Right lobe of liver (tissue), 6 donors: ENCODE measurements around the gene P2RY13. TPM values are rescaled to one million over a fixed set of nuclear protein-coding genes. Genes with fewer than 3 reads are reported as not detected.

Experiments
- ATAC-seq, 4 donors: fragments of 200-7000 bp; cut with Tn5 transposase; one replicate each; pipeline ENCODE4 v1.9.1; 2020; ENCODE audit warnings: mild to moderate bottlenecking in 4 of 4, moderate library complexity in 4 of 4
- DNase-seq, 3 donors: peaks; one replicate each; pipeline ENCODE4 v3.0.0-alpha.2; 2020
- H3K27ac ChIP-seq, 3 donors: fragments of 200-600 bp; one replicate each; pipeline ENCODE4 v1.8.0; 2022
- H3K27me3 ChIP-seq, 2 donors: fragments of 200-600 bp; one replicate each; pipeline ENCODE4 v1.8.0; 2022
- H3K36me3 ChIP-seq, 4 donors: fragments of 200-600 bp; sonication (generic) in 1 of 4; one replicate each; pipeline versions ENCODE4 v1.5.1 to v1.8.0; 2017 to 2022; ENCODE audit warnings: control low read depth in 1 of 4
- H3K4me1 ChIP-seq, 4 donors: fragments of 200-600 bp; sonication (generic) in 1 of 4; one replicate each; pipeline versions ENCODE4 v1.5.1 to v1.8.0; 2017 to 2022; ENCODE audit warnings: control low read depth in 1 of 4
- H3K4me3 ChIP-seq, 3 donors: fragments of 200-600 bp; one replicate each; pipeline ENCODE4 v1.8.0; 2022
- H3K9me3 ChIP-seq, 4 donors: fragments of 200-600 bp; sonication (generic) in 1 of 4; one replicate each; pipeline versions ENCODE4 v1.5.1 to v1.8.0; 2017 to 2022; ENCODE audit warnings: control low read depth in 1 of 4
- CTCF ChIP-seq, 4 donors: fragments of 200-600 bp in 3 of 4; fragments of 450-650 bp in 1 of 4; IDR thresholded peaks; one replicate each; pipeline versions ENCODE4 v1.5.1 to v1.8.0; 2016 to 2022; ENCODE audit warnings: antibody characterized with exemption in 4 of 4, mild to moderate bottlenecking in 2 of 4
- POLR2A ChIP-seq: fragments of 450-650 bp; IDR thresholded peaks from one replicate; pipeline ENCODE4 v1.6.1; 2017; ENCODE audit warnings: antibody characterized with exemption, mild to moderate bottlenecking
- WGBS: methylation state at CpG from one replicate; pipeline ENCODE4 v1.1.6; 2018; ENCODE audit warnings: low coverage, low lambda C conversion rate; ENCODE audit not compliant: insufficient coverage; ENCODE audit errors: missing lambda C conversion rate; 5-methylcytosine and 5-hydroxymethylcytosine counted together
- intact Hi-C, 2 donors: fragments of 100-400 bp; cut with DNase I; formaldehyde crosslinking; loops; one replicate each; pipeline versions ENCODE4 v1.11.2 to v1.14.1; 2022
- total RNA-seq, 6 experiments: library from RNA; depleted of rRNA in 2 of 6; stranded (reverse); fragments of >200 nt in 2 of 6; fragmentation: NEBNext Ultra II Directional in 3 of 6; extraction: Animal tissue kit (Norgen Biotek cat#: 25700) in 3 of 6; gene quantifications; one replicate each; pipeline versions ENCODE4 v1.1.0 to v1.2.4, GENCODE V29; 2016 to 2023
- donor health status: DM: no; HTN: yes; CAD: no.
- donor health status: DM: no; HTN: no; CAD: no.
- donor health status: DM: no; HTN: no; CAD: no.
- donor health status: DM: no; HTN: yes; CAD: no.
- donor health status: DM: no; HTN: yes; CAD: no.

Gene P2RY13
- total RNA-seq, 6 experiments from 2014 or later: 0.95 to 4.8 (median 1.9) TPM

DNA sequence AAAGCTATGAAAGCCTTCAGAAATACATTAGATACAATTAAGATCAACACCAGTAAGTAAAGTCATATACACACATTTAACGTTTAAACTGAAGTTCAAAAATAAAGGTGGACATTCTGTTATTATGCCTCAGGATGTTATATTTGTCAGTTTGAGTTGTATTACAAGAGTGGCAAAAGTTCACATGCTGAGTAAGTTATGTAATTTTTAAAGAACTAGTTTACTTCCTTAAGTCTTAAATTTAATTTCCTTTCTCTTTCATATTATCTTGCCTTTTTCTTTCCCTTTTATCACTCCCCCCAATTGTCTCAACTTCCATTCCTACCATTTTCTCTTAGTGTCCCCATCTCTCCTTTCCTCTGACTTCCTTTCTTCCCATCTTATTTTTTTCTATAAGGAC is 7.8 kb downstream of the P2RY13 start:
- intact Hi-C loops: no loop called here
- no peaks in the 10 kb centered on the region for H3K36me3 ChIP-seq
- H3K9me3 ChIP-seq: no peaks in the 10 kb centered on the region
- 48% methylated on average over 1 of the region's 1 CpG for WGBS
- H3K27ac ChIP-seq: no peak overlapping the region
- no peak overlapping the region for H3K4me3 ChIP-seq
- DNase-seq (no peak), ATAC-seq (no peak)
- no peaks in the 10 kb centered on the region for H3K27me3 ChIP-seq
- TF ChIP-seq CTCF (IDR thresholded peaks at IDR 0.05): no peak
- no peak for TF ChIP-seq POLR2A
- H3K4me1 ChIP-seq: no peaks in the 10 kb centered on the region

- Histone ChIP-seq H3K9me3 (no peaks in the 10 kb centered on the region), H3K36me3 (no peaks in the 10 kb centered on the region), H3K27me3 (no peaks in the 10 kb centered on the region), H3K4me3 (no peak overlapping the region), H3K27ac (no peak overlapping the region), H3K4me1 (no peaks in the 10 kb centered on the region)
- WGBS: 50% methylated on average over 2 of the region's 2 CpGs
- TF ChIP-seq POLR2A (no peak), CTCF (IDR thresholded peaks at IDR 0.05) (no peak)
- DNase-seq: no peak
- ATAC-seq: no peak
- intact Hi-C loops: no loop called here
Observed at GRCh38 chr3:151320131-151320530, 9.2 kb downstream of the P2RY13 start.

DNA sequence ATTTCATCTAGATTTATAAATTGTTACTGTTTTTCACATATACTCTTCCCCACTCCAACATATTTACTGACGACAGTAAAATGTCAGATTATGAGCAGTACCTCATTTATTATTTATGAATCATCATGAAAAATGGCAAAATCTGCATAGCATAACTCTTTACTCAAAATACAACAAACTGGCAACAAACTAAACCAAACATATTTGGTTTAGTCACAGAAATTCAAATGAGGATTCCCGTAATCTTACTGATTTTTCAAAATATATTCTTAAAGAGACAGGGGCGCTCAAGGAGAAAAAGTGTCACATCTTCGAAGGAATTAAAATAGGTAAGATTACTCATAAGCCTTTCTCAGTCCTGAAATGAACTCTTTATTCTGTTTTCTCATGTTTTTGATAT is 9.7 kb downstream of the P2RY13 start:
- TF ChIP-seq CTCF (IDR thresholded peaks at IDR 0.05) (no peak), POLR2A (no peak)
- ATAC-seq: no peak
- DNase-seq: no peak
- 79% methylated on average over 4 of the region's 4 CpGs for WGBS
- intact Hi-C loops: no loop called here
- H3K4me3 ChIP-seq: no peak overlapping the region
- no peaks in the 10 kb centered on the region for H3K27me3 ChIP-seq
- H3K27ac ChIP-seq: no peak overlapping the region
- no peaks in the 10 kb centered on the region for H3K36me3 ChIP-seq
- H3K9me3 ChIP-seq: no peaks in the 10 kb centered on the region
- no peaks in the 10 kb centered on the region for H3K4me1 ChIP-seq

GRCh38 chr3:151318991-151319390 is 10.4 kb downstream of the P2RY13 start:
- no peaks in the 10 kb centered on the region for H3K9me3 ChIP-seq
- DNase-seq (no peak), ATAC-seq (peak in 1 of 4 donors; percentile 46)
- H3K36me3 ChIP-seq: no peaks in the 10 kb centered on the region
- WGBS: 77% methylated on average over 7 of the region's 7 CpGs
- no peak overlapping the region for H3K27ac ChIP-seq
- no peak overlapping the region for H3K4me3 ChIP-seq
- intact Hi-C loops: no loop called here
- TF ChIP-seq POLR2A: no peak
- no peak for TF ChIP-seq CTCF (IDR thresholded peaks at IDR 0.05)
- no peaks in the 10 kb centered on the region for H3K27me3 ChIP-seq
- no peaks in the 10 kb centered on the region for H3K4me1 ChIP-seq

GRCh38 chr3:151318313-151318712 is 11.0 kb downstream of the P2RY13 start:
- Histone ChIP-seq H3K36me3 (no peaks in the 10 kb centered on the region), H3K9me3 (no peaks in the 10 kb centered on the region), H3K4me1 (no peaks in the 10 kb centered on the region), H3K27ac (no peak overlapping the region), H3K4me3 (no peak overlapping the region), H3K27me3 (no peaks in the 10 kb centered on the region)
- DNase-seq (no peak), ATAC-seq (no peak)
- intact Hi-C loops: no loop called here
- TF ChIP-seq CTCF (IDR thresholded peaks at IDR 0.05) (no peak), POLR2A (no peak)
